SIG-M5 treated with dmso at 0.1 percent for 504 hours (cell line): ENCODE data around the gene ARHGAP23.

Experiments used
- DNase-seq: peaks from one replicate; lab custom pipeline; 2025; ENCODE audit not compliant: unreplicated experiment; lab: John Stamatoyannopoulos, UW

The ARHGAP23 gene

GRCh38 chr17:38544839-38545209, 116.6 kb downstream of the ARHGAP23 start:
- DNase-seq: no peak

- no peak for DNase-seq
Observed at GRCh38 chr17:38545531-38546225, 117.4 kb downstream of the ARHGAP23 start.

- DNase-seq: no peak
Observed at GRCh38 chr17:38546396-38546795, 118.1 kb downstream of the ARHGAP23 start.

- no peak for DNase-seq
Observed at GRCh38 chr17:38547444-38547843, 119.2 kb downstream of the ARHGAP23 start.

- DNase-seq: no peak
Observed at GRCh38 chr17:38549285-38549684, 121.0 kb downstream of the ARHGAP23 start.

GRCh38 chr17:38550661-38551060, 122.4 kb downstream of the ARHGAP23 start:
- DNase-seq: no peak

- no peak for DNase-seq
Observed at GRCh38 chr17:38551121-38551520, 122.9 kb downstream of the ARHGAP23 start.

- no peak for DNase-seq
Observed at GRCh38 chr17:38552343-38552742, 124.1 kb downstream of the ARHGAP23 start.

GRCh38 chr17:38554430-38555350, 126.4 kb downstream of the ARHGAP23 start:
- no peak for DNase-seq

GRCh38 chr17:38556239-38556638, 128.0 kb downstream of the ARHGAP23 start:
- DNase-seq: peak; percentile 69

GRCh38 chr17:38557396-38557795, 129.1 kb downstream of the ARHGAP23 start:
- no peak for DNase-seq

GRCh38 chr17:38557836-38558727, 129.8 kb downstream of the ARHGAP23 start:
- DNase-seq: peak; percentile 89

GRCh38 chr17:38558728-38559050, 130.4 kb downstream of the ARHGAP23 start:
- no peak for DNase-seq

GRCh38 chr17:38559051-38559879, 131.0 kb downstream of the ARHGAP23 start:
- DNase-seq: peak; percentile 84

GRCh38 chr17:38559880-38560230, 131.6 kb downstream of the ARHGAP23 start:
- no peak for DNase-seq

- no peak for DNase-seq
Observed at GRCh38 chr17:38560503-38561318, 132.4 kb downstream of the ARHGAP23 start.

- DNase-seq: no peak
Observed at GRCh38 chr17:38561416-38562214, 133.4 kb downstream of the ARHGAP23 start.
